ENCODE data around the gene BRPF3. TPM values are rescaled to one million over a fixed set of nuclear protein-coding genes. Genes with fewer than 3 reads are reported as not detected.

BRPF3 gene
- total and polyA plus RNA-seq, 2 donors (not counting 1 experiment from before 2014, with no cell fraction given): 10.4 to 10.6 TPM

GRCh38 chr6:36252005-36252404 lies 55.5 kb downstream of the BRPF3 start:
- Histone ChIP-seq H2AFZ (ENCODE audit: low read length) (no peak overlapping the region), H3K9ac (ENCODE audit: insufficient read depth, low read length) (no peak overlapping the region), H3K4me2 (ENCODE audit: extremely low read depth, insufficient read depth, low read length) (no peak overlapping the region), H3K9me3 (ENCODE audit: control insufficient read depth, insufficient read depth, low read depth, low read length) (no peaks in the 10 kb centered on the region), H3K27ac (ENCODE audit: insufficient read depth, low read length) (no peak overlapping the region), H3K36me3 (ENCODE audit: control insufficient read depth, insufficient read depth, low read length) (no peaks in the 10 kb centered on the region), H3K79me2 (ENCODE audit: control insufficient read depth, insufficient read depth, low read length) (no peaks in the 10 kb centered on the region), H3K4me3 (replicated peaks in 1 of 4; ENCODE audit: control extremely low read depth in 1 of 4, insufficient read depth in 1 of 4, low read depth in 3 of 4, low read length in 4 of 4) (no peak overlapping the region), H3K27me3 (ENCODE audit: control insufficient read depth, insufficient read depth, low read length) (no peaks in the 10 kb centered on the region), H3K4me1 (ENCODE audit: control insufficient read depth, extremely low read depth, insufficient read depth, low read length) (peaks cover 6% of the 10 kb centered on the region), H4K20me1 (ENCODE audit: control insufficient read depth, extremely low read depth, insufficient read depth, low read length) (no peaks in the 10 kb centered on the region)
- TF ChIP-seq EZH2 (IDR thresholded peaks at IDR 0.05; ENCODE audit: low read length, missing control alignments): no peak
- TF ChIP-seq CTCF (conservative IDR thresholded peaks at IDR 0.05 in 1 of 2, IDR thresholded peaks at IDR 0.05 in 1 of 2; ENCODE audit: low read depth in 1 of 2, low read length in 2 of 2): no peak
- DNase-seq (ENCODE audit: low read depth in 2 of 2): no peak

DNA sequence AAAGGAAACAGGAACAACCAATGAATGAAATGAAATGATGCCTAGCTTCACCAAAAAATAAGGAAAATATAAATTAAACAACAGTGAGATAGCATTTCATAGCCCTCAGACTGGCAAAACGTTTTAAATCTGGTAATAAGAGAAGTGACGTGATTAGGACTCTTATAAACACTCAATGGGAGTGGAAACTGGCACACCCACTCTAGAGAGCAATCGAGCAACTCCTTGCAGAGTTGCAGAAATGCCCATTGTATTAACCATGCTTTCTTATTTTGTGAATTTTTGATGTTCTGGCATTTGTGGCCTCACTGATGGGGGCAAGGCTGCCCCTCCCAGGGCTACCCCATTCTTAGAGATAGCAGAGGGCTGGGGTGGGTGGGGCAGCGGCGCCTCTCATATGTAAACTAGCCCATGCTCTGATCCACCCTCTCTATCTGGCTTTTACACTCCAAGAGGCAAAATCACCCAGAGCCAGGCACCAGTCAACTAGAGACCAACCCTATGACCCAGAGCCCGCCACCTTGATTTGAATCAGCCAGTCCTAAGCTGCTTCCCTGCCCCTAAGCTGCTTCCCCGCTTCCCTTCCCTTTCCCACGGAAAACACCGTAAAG lies 67.0 kb downstream of the BRPF3 start:
- no peak for TF ChIP-seq EZH2 (IDR thresholded peaks at IDR 0.05; ENCODE audit: low read length, missing control alignments)
- no peak for TF ChIP-seq CTCF (conservative IDR thresholded peaks at IDR 0.05 in 1 of 2, IDR thresholded peaks at IDR 0.05 in 1 of 2; ENCODE audit: low read depth in 1 of 2, low read length in 2 of 2)
- Histone ChIP-seq H3K9me3 (ENCODE audit: control insufficient read depth, insufficient read depth, low read depth, low read length) (no peaks in the 10 kb centered on the region), H3K27me3 (ENCODE audit: control insufficient read depth, insufficient read depth, low read length) (peaks cover 3% of the 10 kb centered on the region), H2AFZ (ENCODE audit: low read length) (no peak overlapping the region), H4K20me1 (ENCODE audit: control insufficient read depth, extremely low read depth, insufficient read depth, low read length) (no peaks in the 10 kb centered on the region), H3K9ac (ENCODE audit: insufficient read depth, low read length) (no peak overlapping the region), H3K27ac (ENCODE audit: insufficient read depth, low read length) (no peak overlapping the region), H3K4me2 (ENCODE audit: extremely low read depth, insufficient read depth, low read length) (no peak overlapping the region), H3K4me1 (ENCODE audit: control insufficient read depth, extremely low read depth, insufficient read depth, low read length) (no peaks in the 10 kb centered on the region), H3K79me2 (ENCODE audit: control insufficient read depth, insufficient read depth, low read length) (no peaks in the 10 kb centered on the region), H3K36me3 (ENCODE audit: control insufficient read depth, insufficient read depth, low read length) (no peaks in the 10 kb centered on the region), H3K4me3 (replicated peaks in 1 of 4; ENCODE audit: control extremely low read depth in 1 of 4, insufficient read depth in 1 of 4, low read depth in 3 of 4, low read length in 4 of 4) (no peak overlapping the region)
- DNase-seq (ENCODE audit: low read depth in 2 of 2): no peak

DNA sequence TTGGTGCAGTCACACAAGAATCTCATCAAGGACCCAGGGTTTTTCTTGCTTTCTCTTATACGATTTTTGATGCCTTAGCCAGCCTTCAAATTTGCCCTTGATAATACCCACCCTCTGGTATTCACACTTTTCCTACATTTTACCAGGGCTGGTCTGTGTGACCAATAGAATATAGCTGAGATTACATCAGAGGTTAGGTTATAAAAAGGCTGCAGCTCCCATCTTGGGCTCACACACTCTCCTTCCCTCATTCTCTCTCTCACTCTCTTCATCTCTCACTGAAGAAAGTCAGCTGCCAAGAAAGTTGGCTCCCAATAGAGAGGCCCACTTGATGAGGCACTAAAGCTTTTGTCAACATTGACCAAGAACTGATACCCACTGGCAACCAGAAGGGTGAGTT lies 69.2 kb downstream of the BRPF3 start:
- Histone ChIP-seq H3K27ac (ENCODE audit: insufficient read depth, low read length) (no peak overlapping the region), H3K36me3 (ENCODE audit: control insufficient read depth, insufficient read depth, low read length) (no peaks in the 10 kb centered on the region), H3K4me3 (replicated peaks in 1 of 4; ENCODE audit: control extremely low read depth in 1 of 4, insufficient read depth in 1 of 4, low read depth in 3 of 4, low read length in 4 of 4) (no peak overlapping the region), H4K20me1 (ENCODE audit: control insufficient read depth, extremely low read depth, insufficient read depth, low read length) (no peaks in the 10 kb centered on the region), H3K9ac (ENCODE audit: insufficient read depth, low read length) (no peak overlapping the region), H3K4me1 (ENCODE audit: control insufficient read depth, extremely low read depth, insufficient read depth, low read length) (no peaks in the 10 kb centered on the region), H3K27me3 (ENCODE audit: control insufficient read depth, insufficient read depth, low read length) (peaks cover 10% of the 10 kb centered on the region), H2AFZ (ENCODE audit: low read length) (no peak overlapping the region), H3K79me2 (ENCODE audit: control insufficient read depth, insufficient read depth, low read length) (no peaks in the 10 kb centered on the region), H3K9me3 (ENCODE audit: control insufficient read depth, insufficient read depth, low read depth, low read length) (no peaks in the 10 kb centered on the region), H3K4me2 (ENCODE audit: extremely low read depth, insufficient read depth, low read length) (no peak overlapping the region)
- TF ChIP-seq CTCF (conservative IDR thresholded peaks at IDR 0.05 in 1 of 2, IDR thresholded peaks at IDR 0.05 in 1 of 2; ENCODE audit: low read depth in 1 of 2, low read length in 2 of 2): no peak
- no peak for TF ChIP-seq EZH2 (IDR thresholded peaks at IDR 0.05; ENCODE audit: low read length, missing control alignments)
- DNase-seq (ENCODE audit: low read depth in 2 of 2): no peak

Data from fibroblast of lung (primary cell).